Measurements from ENCODE around the gene MARVELD1. TPM values are rescaled to one million over a fixed set of nuclear protein-coding genes. Genes with fewer than 3 reads are reported as not detected.

The MARVELD1 gene
- total and polyA plus RNA-seq, 2 of the 8 experiments (the other 6 are each of a cell fraction or from before 2014, with no cell fraction given), result 28.1 to 37.3 TPM

DNA sequence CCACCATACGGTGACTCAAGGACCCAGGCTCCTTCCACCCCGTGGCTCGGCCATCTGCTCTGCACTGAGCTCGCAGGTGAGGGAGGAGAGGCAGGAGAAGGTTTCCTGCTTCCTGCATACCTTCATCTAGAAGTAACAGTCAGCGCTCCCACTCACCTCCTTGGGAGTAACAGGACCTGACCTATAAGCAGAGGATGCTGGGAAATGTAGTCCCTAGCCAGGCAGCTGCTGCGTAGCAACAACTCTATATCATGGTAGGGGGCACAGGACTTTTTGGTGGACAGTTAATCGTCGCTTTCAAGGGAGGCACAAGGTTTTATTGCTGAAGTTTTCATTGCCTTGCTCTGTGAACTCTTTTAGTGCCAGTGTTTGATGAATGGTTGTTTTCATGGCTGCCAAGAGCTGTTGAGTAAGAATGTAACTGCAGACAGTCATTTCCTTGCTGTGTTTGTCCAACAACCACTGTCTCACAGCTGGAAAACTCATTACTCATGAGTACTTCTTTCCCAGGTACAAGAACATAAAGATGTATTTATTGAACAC is 13.2 kb downstream of the MARVELD1 start:
- 34% methylated on average over 8 of the region's 8 CpGs; no CpG with 5 or more reads in 1 of the 2 experiments for WGBS, 2 experiments (ENCODE audit: extremely low coverage in 1 of 2, insufficient coverage in 1 of 2, insufficient read length in 1 of 2, insufficient replicate concordance in 2 of 2, low coverage in 1 of 2, low lambda C conversion rate in 2 of 2, missing lambda C conversion rate in 1 of 2)
- no peaks in the 10 kb centered on the region for H4K20me1 ChIP-seq (replicated peaks in 1 of 2; ENCODE audit: control insufficient read depth in 1 of 2, insufficient read depth in 2 of 2, low read length in 2 of 2)
- no peak overlapping the region for H3K4ac ChIP-seq (replicated peaks; ENCODE audit: insufficient read length, low read depth, low read length)
- no peak overlapping the region for H2BK15ac ChIP-seq (ENCODE audit: low read length)
- H3K56ac ChIP-seq (replicated peaks; ENCODE audit: insufficient read length, low read depth, low read length), result no peak overlapping the region
- peak; percentile 87 for FAIRE-seq
- no peak overlapping the region for H2BK12ac ChIP-seq (ENCODE audit: low read depth, low read length)
- H3K27ac ChIP-seq (ENCODE audit: low read depth, low read length), result no peak overlapping the region
- ChIA-PET CTCF (ENCODE audit: partially characterized antibody) (interaction anchor here (0.6 to 15.1 kb wide), 8 partner anchors 9 to 317 kb away, joined by 3 to 773 read pairs (median 6); partner anchors contain the start of genes MARVELD1 and ZFYVE27), POLR2A (ENCODE audit: partially characterized antibody) (interaction anchor here (1.1 to 15.1 kb wide), 4 partner anchors 10 to 43 kb away, joined by 3 to 234 read pairs (median 11); partner anchors contain the start of genes AVPI1, MARVELD1 and ZFYVE27)
- peak overlapping the region; percentile 66; the same call in 1 of the 2 replicates for H2AFZ ChIP-seq (ENCODE audit: low read length)
- peak overlapping the region; percentile 5 for H4K91ac ChIP-seq (replicated peaks; ENCODE audit: insufficient read length, low read length)
- no peak overlapping the region for H4K5ac ChIP-seq (ENCODE audit: insufficient read length, low read depth, low read length)
- H3K4me2 ChIP-seq (ENCODE audit: insufficient read depth in 1 of 2, low read depth in 2 of 2, low read length in 2 of 2), result peak overlapping the region; percentile 38 to 55; a peak in 3 of 4 replicates
- no peak overlapping the region for H2BK20ac ChIP-seq (ENCODE audit: low read length)
- H3K14ac ChIP-seq (ENCODE audit: insufficient read length), result no peak overlapping the region
- H3K4me3 ChIP-seq (ENCODE audit: extremely low read depth in 1 of 4, insufficient read depth in 2 of 4, low read depth in 3 of 4, low read length in 4 of 4), result peak overlapping the region in 3 of 4 experiments; percentile 4 to 39 (median 23); a peak in 3 of 8 replicates
- no peak overlapping the region for H2BK120ac ChIP-seq (replicated peaks; ENCODE audit: low read depth, low read length)
- H3K27me3 ChIP-seq (replicated peaks in 1 of 4; ENCODE audit: control insufficient read depth in 3 of 4, extremely low read depth in 1 of 4, insufficient read depth in 3 of 4, low read length in 3 of 4), result no peaks in the 10 kb centered on the region
- H3K23ac ChIP-seq (ENCODE audit: insufficient read length), result no peak overlapping the region
- no peak overlapping the region for H2AK5ac ChIP-seq (ENCODE audit: low read depth, low read length)
- no peaks in the 10 kb centered on the region for H3K79me1 ChIP-seq (ENCODE audit: low read depth, low read length)
- no peak overlapping the region for H2BK5ac ChIP-seq (ENCODE audit: low read depth, low read length)
- H3K23me2 ChIP-seq (ENCODE audit: low read depth, low read length), result no peaks in the 10 kb centered on the region
- no peaks in the 10 kb centered on the region for H3K4me1 ChIP-seq (replicated peaks in 1 of 4; ENCODE audit: control insufficient read depth in 3 of 4, insufficient read depth in 4 of 4, low read length in 3 of 4)
- no peaks in the 10 kb centered on the region for H3K36me3 ChIP-seq (ENCODE audit: control insufficient read depth in 2 of 4, insufficient read depth in 4 of 4, low read length in 3 of 4)
- H3K9ac ChIP-seq (replicated peaks in 1 of 4; ENCODE audit: extremely low read depth in 1 of 4, low read depth in 3 of 4, low read length in 3 of 4), result no peak overlapping the region
- peak overlapping the region; percentile 88 for H4K8ac ChIP-seq (ENCODE audit: extremely low read depth, insufficient read depth, low read length)
- no peaks in the 10 kb centered on the region for H3K9me3 ChIP-seq (ENCODE audit: insufficient read depth in 2 of 2, low read depth in 1 of 2, low read length in 1 of 2)
- no peak overlapping the region for H3K18ac ChIP-seq (ENCODE audit: extremely low read depth, low read length)
- no peaks in the 10 kb centered on the region for H3K79me2 ChIP-seq (ENCODE audit: control insufficient read depth in 1 of 2, insufficient read depth in 2 of 2, low read length in 2 of 2)
- no peak for DNase-seq (ENCODE audit: low read depth in 1 of 2, low spot score in 2 of 2)
- TF ChIP-seq CHD2 (IDR thresholded peaks at IDR 0.05; ENCODE audit: low read length), result 0 out of 2 replicates have a peak, but pooled peaks have one; percentile 31
- TF ChIP-seq CHD1 (IDR thresholded peaks at IDR 0.05; ENCODE audit: low read depth, low read length), result no peak
- peak; percentile 55 for TF ChIP-seq ASH2L (IDR thresholded peaks at IDR 0.05; ENCODE audit: low read length)
- no peak for TF ChIP-seq CTBP2 (IDR thresholded peaks at IDR 0.05; ENCODE audit: borderline replicate concordance, insufficient read depth, insufficient read length, low read length)
- peak; percentile 62; the same call in 1 of the 2 replicates for TF ChIP-seq YY1 (IDR thresholded peaks at IDR 0.05; ENCODE audit: low read depth, low read length)
- 0 out of 2 replicates have a peak, but pooled peaks have one; percentile 55 for TF ChIP-seq TEAD4 (IDR thresholded peaks at IDR 0.05; ENCODE audit: low read depth, low read length)
- TF ChIP-seq CREB1 (IDR thresholded peaks at IDR 0.05), result 0 out of 2 replicates have a peak, but pooled peaks have one; percentile 49
- no peak for TF ChIP-seq PHF8 (conservative IDR thresholded peaks at IDR 0.05; ENCODE audit: low read depth, low read length)
- no peak for TF ChIP-seq BRCA1 (IDR thresholded peaks at IDR 0.05; ENCODE audit: low read depth, low read length)
- TF ChIP-seq MAFK (IDR thresholded peaks at IDR 0.05; ENCODE audit: low read depth, low read length), result no peak
- TF ChIP-seq TCF12 (IDR thresholded peaks at IDR 0.05; ENCODE audit: low read depth, low read length), result 0 out of 2 replicates have a peak, but pooled peaks have one; percentile 56
- no peak for TF ChIP-seq KDM5A (IDR thresholded peaks at IDR 0.05; ENCODE audit: low read length)
- no peak for TF ChIP-seq KDM1A (IDR thresholded peaks at IDR 0.05; ENCODE audit: borderline replicate concordance, low read length)
